SJSA1 (cell line): Measurements from ENCODE around the gene VSIG4. TPM values are rescaled to one million over a fixed set of nuclear protein-coding genes. Genes with fewer than 3 reads are reported as not detected.
"Not testable (repeated sequence)": the region's sequence is repeated elsewhere in the genome, so short reads cannot be mapped to it uniquely, and the experiment has no call there.

ENCODE experiments used
- DNase-seq, 2 experiments: peaks; one replicate each; pipeline ENCODE4 v3.0.0-alpha.2; 2015 to 2020; ENCODE audit warnings: low spot score in 2 of 2, low read depth in 1 of 2
- H3K27ac ChIP-seq: fragments of 250-450 bp; sonication (Bioruptor Pico); 2 replicates; pipeline ENCODE4 v1.5.1; 2020; ENCODE audit warnings: mild to moderate bottlenecking, moderate library complexity
- H3K27me3 ChIP-seq: fragments of 250-450 bp; sonication (Bioruptor Pico); replicated peaks from 2 replicates; pipeline ENCODE4 v1.5.1; 2020; ENCODE audit warnings: mild to moderate bottlenecking, moderate library complexity
- H3K36me3 ChIP-seq: fragments of 250-450 bp; sonication (Bioruptor Pico); 2 replicates; pipeline ENCODE4 v1.5.1; 2020; ENCODE audit warnings: mild to moderate bottlenecking
- H3K4me1 ChIP-seq: fragments of 250-450 bp; sonication (Bioruptor Pico); replicated peaks from 2 replicates; pipeline ENCODE4 v1.6.1; 2021; ENCODE audit warnings: mild to moderate bottlenecking
- H3K4me3 ChIP-seq: fragments of 250-450 bp; sonication (Bioruptor Pico); 2 replicates; pipeline ENCODE4 v1.5.1; 2020; ENCODE audit warnings: mild to moderate bottlenecking
- H3K9me3 ChIP-seq: fragments of 250-450 bp; sonication (Bioruptor Pico); replicated peaks from 2 replicates; pipeline ENCODE4 v1.5.1; 2020; ENCODE audit warnings: mild to moderate bottlenecking
- total RNA-seq: library from RNA; depleted of rRNA; stranded (reverse); fragments of >200 nt; shearing (Covaris generic); gene quantifications from 2 replicates; pipeline ENCODE4 v1.2.3, GENCODE V29; 2014; rRNA removed

The VSIG4 gene
- total RNA-seq, 1 experiment from 2014 or later, result not detected

DNA sequence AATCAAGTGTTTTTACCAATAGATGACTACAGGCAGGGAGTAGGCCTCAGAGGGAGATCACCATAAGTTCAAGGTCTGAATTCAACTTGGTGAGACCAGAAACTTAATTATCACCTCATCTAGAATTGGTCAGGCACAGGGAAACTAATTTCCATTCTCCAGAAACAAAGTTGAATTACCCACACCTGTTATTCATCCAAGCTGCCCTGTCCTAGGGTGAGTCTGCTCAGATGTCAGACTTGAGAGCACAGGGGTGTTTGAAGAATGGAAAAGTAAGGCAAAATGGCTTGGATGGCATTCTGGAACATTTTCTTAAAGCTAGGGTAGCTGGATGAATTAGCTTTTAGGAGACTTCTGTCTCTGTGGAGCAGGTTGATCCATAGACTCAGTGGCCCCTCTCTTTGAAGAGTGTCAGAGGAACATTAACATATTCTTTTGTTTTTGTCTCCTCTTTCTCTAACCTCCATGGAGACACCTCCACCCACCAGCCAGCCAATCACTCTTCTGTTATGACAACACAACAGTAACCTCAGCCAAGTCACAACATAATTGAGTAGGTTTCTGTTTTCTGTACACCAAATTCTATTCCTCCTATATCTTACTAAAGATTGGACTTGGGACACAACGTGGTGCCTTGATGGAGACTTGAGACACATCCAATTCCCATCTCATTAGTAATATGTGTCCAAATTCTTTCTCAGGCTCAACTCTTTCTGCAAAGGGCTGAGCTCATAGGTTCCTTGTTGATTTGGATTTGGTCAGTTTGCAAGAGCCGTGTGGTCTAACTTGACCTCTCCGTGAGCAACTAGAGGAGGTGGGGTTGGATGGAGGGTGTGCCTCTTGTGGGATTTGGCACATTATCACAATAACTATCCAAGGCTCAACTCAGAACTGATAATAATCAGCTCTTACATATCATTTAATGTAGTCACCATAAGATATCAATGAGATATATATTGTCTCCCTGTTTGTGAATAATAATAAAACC lies 45.1 kb downstream of the VSIG4 start:
- no peaks in the 10 kb centered on the region for H3K4me1 ChIP-seq
- no peak for DNase-seq
- H3K4me3 ChIP-seq, result no peak overlapping the region
- H3K36me3 ChIP-seq, result no peaks in the 10 kb centered on the region
- H3K27ac ChIP-seq, result no peak overlapping the region
- H3K9me3 ChIP-seq, result no peaks in the 10 kb centered on the region
- H3K27me3 ChIP-seq, result no peaks in the 10 kb centered on the region

DNA sequence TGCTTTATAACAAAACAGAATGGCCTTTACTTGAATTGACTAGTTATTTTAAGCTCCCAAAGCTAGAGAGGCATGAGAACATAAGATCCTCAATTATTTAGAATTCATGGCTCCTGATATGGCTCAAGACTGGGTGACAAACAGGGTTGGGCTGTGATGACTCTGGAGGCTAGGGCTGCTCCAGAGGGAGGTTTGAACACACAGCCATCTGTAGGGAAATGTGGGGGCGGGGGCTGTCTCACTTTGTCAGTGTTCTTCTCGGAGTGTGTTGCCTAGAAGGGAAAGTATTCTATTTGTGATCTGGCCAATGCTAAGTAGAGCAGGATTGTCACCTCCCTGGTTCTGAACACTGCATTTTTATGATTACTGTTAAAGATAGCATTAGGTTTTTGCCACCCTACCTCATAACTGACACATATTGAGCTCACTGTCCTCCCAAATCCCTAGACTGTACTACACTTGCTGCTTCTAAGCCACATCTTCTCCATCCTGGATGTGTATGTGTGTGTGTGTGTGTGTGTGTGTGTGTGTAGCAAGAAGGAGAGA lies 45.9 kb downstream of the VSIG4 start:
- no peaks in the 10 kb centered on the region for H3K36me3 ChIP-seq
- no peaks in the 10 kb centered on the region for H3K27me3 ChIP-seq

DNA sequence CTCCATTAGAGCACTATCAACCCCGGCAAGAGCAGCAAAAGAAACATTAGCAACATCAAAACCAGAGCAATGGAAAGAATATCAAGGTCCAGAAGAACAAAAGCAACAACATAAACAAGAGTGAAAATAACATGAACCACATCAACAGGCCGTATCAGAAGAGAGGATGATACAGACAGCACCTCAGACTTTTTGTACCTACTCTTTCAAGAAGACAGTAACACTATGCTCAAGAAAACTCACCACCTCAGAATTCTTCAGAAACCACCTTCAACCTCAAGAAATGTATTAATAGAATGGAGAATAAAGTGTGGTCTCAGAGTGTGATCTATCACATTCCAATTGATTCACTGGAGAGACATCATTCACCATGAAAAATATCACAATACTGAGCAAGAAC lies 46.5 kb downstream of the VSIG4 start:
- Histone ChIP-seq H3K9me3 (no peaks in the 10 kb centered on the region), H3K27me3 (no peaks in the 10 kb centered on the region), H3K27ac (no peak overlapping the region), H3K36me3 (no peaks in the 10 kb centered on the region), H3K4me1 (no peaks in the 10 kb centered on the region), H3K4me3 (no peak overlapping the region)
- no peak for DNase-seq

More for the DNA sequence above, 45.9 kb downstream of the VSIG4 start:
- DNase-seq, result no peak
- no peak overlapping the region for H3K27ac ChIP-seq
- no peaks in the 10 kb centered on the region for H3K4me1 ChIP-seq
- no peaks in the 10 kb centered on the region for H3K9me3 ChIP-seq
- no peak overlapping the region for H3K4me3 ChIP-seq

DNA sequence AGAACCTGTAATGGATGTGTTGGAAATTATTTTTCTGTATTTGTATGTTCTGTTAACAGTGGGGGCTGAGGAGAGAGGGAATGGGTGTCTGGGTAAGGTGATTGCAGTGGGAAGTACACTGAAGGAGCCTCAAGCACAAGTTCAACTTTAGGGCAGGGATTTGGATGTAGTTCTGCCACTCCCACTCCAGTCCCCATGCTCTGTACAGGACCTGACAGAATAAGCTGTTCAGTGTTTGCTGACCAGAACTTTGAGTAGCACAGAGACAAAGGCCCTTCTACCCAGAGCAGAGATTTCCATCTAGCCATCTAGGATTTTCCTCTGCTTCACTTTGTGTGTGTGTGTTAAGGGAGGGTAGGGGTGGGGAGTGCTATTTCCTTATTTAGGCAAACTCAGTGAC lies 49.2 kb downstream of the VSIG4 start:
- H3K27ac ChIP-seq, result no peak overlapping the region
- no peaks in the 10 kb centered on the region for H3K36me3 ChIP-seq
- no peaks in the 10 kb centered on the region for H3K27me3 ChIP-seq
- H3K4me1 ChIP-seq, result no peaks in the 10 kb centered on the region
- DNase-seq, result no peak
- H3K4me3 ChIP-seq, result no peak overlapping the region
- no peaks in the 10 kb centered on the region for H3K9me3 ChIP-seq

DNA sequence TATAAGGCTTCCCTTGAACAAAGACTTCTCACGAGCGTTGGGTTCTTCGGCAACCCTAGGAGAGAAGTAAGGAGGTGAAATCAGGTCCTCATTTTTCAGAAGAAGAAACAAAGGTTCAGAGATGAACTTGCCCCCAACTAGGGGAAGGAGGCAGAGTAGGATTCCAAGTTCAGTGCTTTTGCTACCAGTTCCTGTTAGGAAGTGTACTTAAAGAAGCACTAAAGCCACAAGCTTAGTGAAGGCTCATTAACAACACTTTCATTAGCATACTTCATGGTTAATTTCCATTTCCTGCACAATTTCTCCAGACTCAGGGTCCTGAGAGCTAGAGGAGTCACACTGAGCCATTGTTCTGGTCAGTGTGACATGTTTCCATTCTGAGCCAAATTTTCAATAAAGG lies 52.1 kb downstream of the VSIG4 start:
- Histone ChIP-seq H3K4me1 (no peaks in the 10 kb centered on the region), H3K27ac (no peak overlapping the region), H3K27me3 (no peaks in the 10 kb centered on the region), H3K9me3 (no peaks in the 10 kb centered on the region), H3K4me3 (no peak overlapping the region), H3K36me3 (no peaks in the 10 kb centered on the region)
- DNase-seq, result no peak

DNA sequence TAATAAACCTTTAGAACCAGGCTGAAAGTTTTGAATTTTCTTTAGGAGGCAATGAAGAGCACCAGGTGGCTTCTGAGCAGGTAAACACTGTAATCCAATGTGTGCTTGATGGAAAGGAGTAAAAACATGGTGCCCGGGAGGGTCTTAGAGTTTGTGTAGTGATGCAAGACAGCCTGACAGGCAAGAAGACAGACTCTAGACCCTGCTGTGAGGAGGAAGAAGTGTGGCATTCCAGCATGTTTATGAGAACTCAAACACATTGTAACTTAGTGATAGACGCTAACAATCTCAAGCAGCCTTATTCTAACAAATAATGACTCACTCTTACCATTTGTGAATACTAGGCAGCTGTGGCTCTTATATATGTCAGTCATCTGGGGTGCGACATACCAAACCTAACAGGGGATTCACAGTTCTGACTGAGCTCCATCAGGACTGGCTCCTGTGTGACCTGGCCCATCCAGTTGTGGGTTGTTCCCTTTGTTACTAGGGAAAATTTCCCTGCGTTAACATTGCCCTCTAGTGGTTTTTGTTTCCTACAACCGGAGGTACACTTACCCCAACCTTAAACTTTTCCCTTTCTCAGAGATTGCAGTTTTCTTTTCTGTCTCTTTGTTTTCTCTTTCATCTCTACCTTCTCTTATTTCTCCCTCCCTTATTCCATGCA lies 53.8 kb downstream of the VSIG4 start:
- no peaks in the 10 kb centered on the region for H3K4me1 ChIP-seq
- peak in 1 of 2 experiments; percentile 8 for DNase-seq
- H3K4me3 ChIP-seq, result no peak overlapping the region
- no peak overlapping the region for H3K27ac ChIP-seq
- H3K36me3 ChIP-seq, result no peaks in the 10 kb centered on the region
- H3K27me3 ChIP-seq, result no peaks in the 10 kb centered on the region
- no peaks in the 10 kb centered on the region for H3K9me3 ChIP-seq

DNA sequence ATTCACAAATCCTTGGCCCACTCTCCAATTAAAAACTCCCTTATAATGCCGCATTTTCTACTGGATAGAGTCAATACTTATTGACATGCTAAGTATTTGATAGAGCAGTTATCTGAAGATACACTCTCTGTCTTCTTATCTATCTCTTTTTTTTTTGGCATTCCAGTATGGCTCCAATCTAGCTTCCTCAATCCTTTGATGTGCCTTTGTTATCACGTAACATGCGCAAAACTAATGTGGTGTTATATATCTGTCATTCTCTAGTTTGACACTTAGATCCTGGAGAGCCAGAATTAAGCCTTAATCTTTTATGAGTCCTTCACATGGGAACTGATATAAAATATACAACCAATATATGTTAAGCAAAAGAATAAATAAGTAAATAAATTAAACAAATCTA lies 54.7 kb downstream of the VSIG4 start:
- Histone ChIP-seq H3K9me3 (no peaks in the 10 kb centered on the region), H3K4me1 (no peaks in the 10 kb centered on the region), H3K36me3 (no peaks in the 10 kb centered on the region), H3K27me3 (no peaks in the 10 kb centered on the region), H3K4me3 (no peak overlapping the region), H3K27ac (no peak overlapping the region)
- DNase-seq, result no peak

DNA sequence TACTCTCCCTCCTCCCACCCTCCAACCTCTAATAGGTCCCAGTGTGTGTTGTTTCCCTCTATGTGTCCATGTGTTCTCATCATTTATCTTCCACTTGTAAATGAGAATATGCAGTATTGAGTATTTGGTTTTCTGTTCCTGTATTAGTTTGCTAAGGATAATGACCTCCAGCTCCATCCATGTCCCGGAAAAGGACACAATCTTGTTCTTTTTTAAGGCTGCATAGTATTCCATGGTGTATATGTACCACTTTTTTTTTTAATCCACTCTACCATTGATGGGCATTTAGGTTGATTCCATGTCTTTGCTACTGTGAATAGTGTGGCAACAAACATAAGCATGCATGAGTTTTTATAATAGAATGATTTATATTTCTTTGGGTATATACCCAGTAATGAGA lies 62.7 kb downstream of the VSIG4 start:
- not testable (repeated sequence) for H3K27ac ChIP-seq, H3K4me3 ChIP-seq, DNase-seq, H3K36me3 ChIP-seq, H3K4me1 ChIP-seq, H3K9me3 ChIP-seq, H3K27me3 ChIP-seq

DNA sequence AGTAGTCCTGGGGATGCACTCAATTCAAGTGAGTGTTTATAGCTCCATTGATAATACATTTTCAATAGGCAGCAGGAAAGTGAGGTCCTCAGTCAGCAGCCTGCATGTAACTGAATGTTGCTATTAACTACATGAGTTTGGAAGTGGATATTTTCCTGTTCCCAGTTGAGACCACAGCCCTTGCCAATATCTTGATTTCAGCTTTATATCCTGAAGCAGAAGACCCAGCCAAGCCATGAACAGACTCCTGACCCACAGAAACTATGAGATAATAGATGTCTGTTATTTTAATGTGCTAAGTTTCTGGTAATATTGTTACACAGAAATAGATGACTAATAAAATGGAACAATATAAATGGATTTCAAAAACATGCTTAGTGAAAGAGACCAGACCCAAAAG lies 63.7 kb downstream of the VSIG4 start:
- Histone ChIP-seq H3K27me3 (no peaks in the 10 kb centered on the region), H3K36me3 (no peaks in the 10 kb centered on the region), H3K27ac (no peak overlapping the region), H3K4me1 (no peaks in the 10 kb centered on the region), H3K4me3 (no peak overlapping the region), H3K9me3 (no peaks in the 10 kb centered on the region)
- no peak for DNase-seq

DNA sequence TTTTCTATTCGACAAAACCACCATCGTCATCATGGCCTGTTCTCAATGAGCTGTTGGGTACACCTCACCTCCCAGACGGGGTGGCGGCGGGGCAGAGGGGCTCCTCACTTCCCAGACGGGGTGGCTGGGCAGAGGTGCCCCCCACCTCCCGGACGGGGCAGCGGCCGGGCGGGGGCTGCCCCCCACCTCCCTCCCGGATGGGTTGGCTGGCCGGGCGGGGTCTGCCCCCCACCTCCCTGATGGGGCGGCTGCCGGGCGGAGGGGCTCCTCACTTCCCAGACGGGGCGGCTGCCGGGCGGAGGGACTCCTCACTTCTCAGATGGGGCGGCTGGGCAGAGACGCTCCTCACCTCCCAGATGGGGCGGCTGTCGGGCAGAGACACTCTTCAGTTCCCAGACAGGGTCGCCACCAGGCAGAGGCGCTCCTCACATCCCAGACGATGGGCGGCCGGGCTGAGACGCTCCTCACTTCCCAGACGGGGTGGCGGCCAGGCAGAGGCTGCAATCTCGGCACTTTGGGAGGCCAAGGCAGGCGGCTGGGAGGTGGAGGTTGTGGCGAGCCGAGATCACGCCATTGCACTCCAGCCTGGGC lies 64.6 kb downstream of the VSIG4 start:
- H3K36me3 ChIP-seq, H3K27me3 ChIP-seq, H3K9me3 ChIP-seq, H3K27ac ChIP-seq, DNase-seq, H3K4me1 ChIP-seq, H3K4me3 ChIP-seq: not testable (repeated sequence)

Other genes with a start within 250 kb of the VSIG4 start
- 5.8 and 9.6 TPM in 2 replicates for gene HEPH, start 124.2 kb upstream of the VSIG4 start, total RNA-seq